ENCODE measurements around the gene FOXC1. TPM values are rescaled to one million over a fixed set of nuclear protein-coding genes. Genes with fewer than 3 reads are reported as not detected.

FOXC1 gene
- total and polyA plus RNA-seq, 2 experiments from 2014 or later: 0.10 to 0.13 TPM

GRCh38 chr6:1569377-1569776 is 40.3 kb upstream of the FOXC1 start:
- Histone ChIP-seq H3K36me3 (ENCODE audit: insufficient read depth) (no peaks in the 10 kb centered on the region), H3K27ac (ENCODE audit: low read depth) (no peak overlapping the region), H3K4me2 (no peak overlapping the region), H3K4me3 (no peak overlapping the region), H3K27me3 (ENCODE audit: insufficient read depth) (no peaks in the 10 kb centered on the region), H3K9me2 (ENCODE audit: insufficient read depth) (no peaks in the 10 kb centered on the region), H2AFZ (no peak overlapping the region), H3F3A (replicated peaks; ENCODE audit: low read depth) (no peaks in the 10 kb centered on the region), H3K79me2 (replicated peaks; ENCODE audit: insufficient read depth) (no peaks in the 10 kb centered on the region), H4K20me1 (replicated peaks; ENCODE audit: insufficient read depth) (no peaks in the 10 kb centered on the region), H3K4me1 (ENCODE audit: insufficient read depth) (peaks cover 1% of the 10 kb centered on the region; the same call in 1 of the 2 replicates)
- peaks cover 13% of the 10 kb centered on the region for H3K4me1 Mint-ChIP-seq
- no peak for DNase-seq (ENCODE audit: low spot score)
- no peak overlapping the region for H3K27ac Mint-ChIP-seq
- no peak for ATAC-seq
- peaks cover 10% of the 10 kb centered on the region; the same call in 2 of the 3 replicates for H3K9me3 Mint-ChIP-seq
- TF ChIP-seq ZNF331 (CRISPR knock-in tag; IDR thresholded peaks at IDR 0.05; ENCODE audit: low read depth): no peak
- no peak overlapping the region for H3K4me3 Mint-ChIP-seq
- H3K27me3 Mint-ChIP-seq (ENCODE audit: insufficient read depth, low read depth, poor library complexity): peaks cover 5% of the 10 kb centered on the region
- no peaks in the 10 kb centered on the region; the same call in 2 of the 3 replicates for H3K36me3 Mint-ChIP-seq (ENCODE audit: low read depth)

GRCh38 chr6:1570848-1571247 is 38.9 kb upstream of the FOXC1 start:
- Histone ChIP-seq H3K4me3 (no peak overlapping the region), H3K4me1 (ENCODE audit: insufficient read depth) (peaks cover 14% of the 10 kb centered on the region), H4K20me1 (replicated peaks; ENCODE audit: insufficient read depth) (no peaks in the 10 kb centered on the region), H2AFZ (no peak overlapping the region), H3K36me3 (ENCODE audit: insufficient read depth) (no peaks in the 10 kb centered on the region), H3F3A (replicated peaks; ENCODE audit: low read depth) (no peaks in the 10 kb centered on the region), H3K4me2 (no peak overlapping the region), H3K9me2 (ENCODE audit: insufficient read depth) (no peaks in the 10 kb centered on the region), H3K79me2 (replicated peaks; ENCODE audit: insufficient read depth) (no peaks in the 10 kb centered on the region), H3K27ac (ENCODE audit: low read depth) (no peak overlapping the region), H3K27me3 (ENCODE audit: insufficient read depth) (no peaks in the 10 kb centered on the region)
- no peaks in the 10 kb centered on the region; the same call in 2 of the 3 replicates for H3K36me3 Mint-ChIP-seq (ENCODE audit: low read depth)
- DNase-seq (ENCODE audit: low spot score): no peak
- H3K27me3 Mint-ChIP-seq (ENCODE audit: insufficient read depth, low read depth, poor library complexity): peaks cover 8% of the 10 kb centered on the region
- no peak overlapping the region for H3K27ac Mint-ChIP-seq
- H3K9me3 Mint-ChIP-seq: peaks cover 10% of the 10 kb centered on the region; the same call in 2 of the 3 replicates
- no peak overlapping the region for H3K4me3 Mint-ChIP-seq
- peaks cover 28% of the 10 kb centered on the region for H3K4me1 Mint-ChIP-seq
- TF ChIP-seq CTCF (conservative IDR thresholded peaks at IDR 0.05; ENCODE audit: low read depth in 2 of 2): no peak
- TF ChIP-seq ZNF114 (CRISPR knock-in tag; IDR thresholded peaks at IDR 0.05): no peak
- TF ChIP-seq CREB1 (CRISPR knock-in tag; IDR thresholded peaks at IDR 0.05; ENCODE audit: low read depth): no peak
- no peak for ATAC-seq

GRCh38 chr6:1572892-1573291 is 36.8 kb upstream of the FOXC1 start:
- peaks cover 13% of the 10 kb centered on the region for H3K27me3 Mint-ChIP-seq (ENCODE audit: insufficient read depth, low read depth, poor library complexity)
- Histone ChIP-seq H3K36me3 (ENCODE audit: insufficient read depth) (no peaks in the 10 kb centered on the region), H3K9me2 (ENCODE audit: insufficient read depth) (no peaks in the 10 kb centered on the region), H2AFZ (no peak overlapping the region), H3K27ac (ENCODE audit: low read depth) (no peak overlapping the region), H3K4me3 (no peak overlapping the region), H4K20me1 (replicated peaks; ENCODE audit: insufficient read depth) (no peaks in the 10 kb centered on the region), H3K4me2 (no peak overlapping the region), H3K79me2 (replicated peaks; ENCODE audit: insufficient read depth) (no peaks in the 10 kb centered on the region), H3K27me3 (ENCODE audit: insufficient read depth) (no peaks in the 10 kb centered on the region), H3K4me1 (ENCODE audit: insufficient read depth) (peaks cover 14% of the 10 kb centered on the region), H3F3A (replicated peaks; ENCODE audit: low read depth) (no peaks in the 10 kb centered on the region)
- H3K4me1 Mint-ChIP-seq: peaks cover 34% of the 10 kb centered on the region
- peaks cover 10% of the 10 kb centered on the region; the same call in 2 of the 3 replicates for H3K9me3 Mint-ChIP-seq
- H3K27ac Mint-ChIP-seq: no peak overlapping the region
- ATAC-seq: no peak
- H3K36me3 Mint-ChIP-seq (ENCODE audit: low read depth): no peaks in the 10 kb centered on the region; the same call in 2 of the 3 replicates
- no peak for DNase-seq (ENCODE audit: low spot score)
- TF ChIP-seq EZH2 (IDR thresholded peaks at IDR 0.05; ENCODE audit: low read depth, unreplicated experiment): no peak
- TF ChIP-seq CTCF (conservative IDR thresholded peaks at IDR 0.05; ENCODE audit: low read depth in 2 of 2): no peak
- TF ChIP-seq ETS1 (IDR thresholded peaks at IDR 0.05): no peak
- TF ChIP-seq POLR2AphosphoS5 (IDR thresholded peaks at IDR 0.05; ENCODE audit: low read depth): no peak
- no peak overlapping the region for H3K4me3 Mint-ChIP-seq
